GM12875 (cell line): ENCODE measurements around the gene CCL15.

ENCODE experiments used
- H3K4me3 ChIP-seq: one replicate; pipeline ENCODE4 v1.5.1; 2011; ENCODE audit warnings: low read depth, low read length, control low read depth
- TF ChIP-seq, protein P1 (sequence below): IDR thresholded peaks from 2 replicates; pipeline ENCODE4 v1.5.1; 2011; ENCODE audit warnings: low read depth, mild to moderate bottlenecking, control low read depth, inconsistent platforms, low read length, moderate library complexity, borderline replicate concordance; ENCODE audit not compliant: insufficient read depth

CCL15 gene

DNA sequence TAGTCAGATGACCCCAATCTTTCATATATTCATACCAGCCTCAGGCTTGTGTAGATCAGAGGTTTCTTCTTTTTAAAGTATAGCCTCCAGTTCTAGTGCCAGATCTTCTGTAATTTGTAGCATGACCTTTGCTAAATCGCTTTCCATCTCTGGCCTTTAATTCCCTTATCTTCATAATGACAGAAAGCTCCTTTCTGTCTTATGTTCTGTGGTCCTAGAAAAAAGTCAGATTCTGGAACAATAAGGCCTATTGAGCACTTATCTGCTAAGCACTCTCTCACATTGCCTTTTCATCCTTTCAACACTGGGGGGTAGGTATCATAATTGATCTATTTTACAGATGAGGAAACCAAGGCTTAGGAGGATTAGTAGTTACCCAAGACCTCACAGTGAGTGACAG is 29.3 kb downstream of the CCL15 start:
- TF ChIP-seq, protein P1, sequence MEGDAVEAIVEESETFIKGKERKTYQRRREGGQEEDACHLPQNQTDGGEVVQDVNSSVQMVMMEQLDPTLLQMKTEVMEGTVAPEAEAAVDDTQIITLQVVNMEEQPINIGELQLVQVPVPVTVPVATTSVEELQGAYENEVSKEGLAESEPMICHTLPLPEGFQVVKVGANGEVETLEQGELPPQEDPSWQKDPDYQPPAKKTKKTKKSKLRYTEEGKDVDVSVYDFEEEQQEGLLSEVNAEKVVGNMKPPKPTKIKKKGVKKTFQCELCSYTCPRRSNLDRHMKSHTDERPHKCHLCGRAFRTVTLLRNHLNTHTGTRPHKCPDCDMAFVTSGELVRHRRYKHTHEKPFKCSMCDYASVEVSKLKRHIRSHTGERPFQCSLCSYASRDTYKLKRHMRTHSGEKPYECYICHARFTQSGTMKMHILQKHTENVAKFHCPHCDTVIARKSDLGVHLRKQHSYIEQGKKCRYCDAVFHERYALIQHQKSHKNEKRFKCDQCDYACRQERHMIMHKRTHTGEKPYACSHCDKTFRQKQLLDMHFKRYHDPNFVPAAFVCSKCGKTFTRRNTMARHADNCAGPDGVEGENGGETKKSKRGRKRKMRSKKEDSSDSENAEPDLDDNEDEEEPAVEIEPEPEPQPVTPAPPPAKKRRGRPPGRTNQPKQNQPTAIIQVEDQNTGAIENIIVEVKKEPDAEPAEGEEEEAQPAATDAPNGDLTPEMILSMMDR = no peak
- H3K4me3 ChIP-seq = no peak overlapping the region

DNA sequence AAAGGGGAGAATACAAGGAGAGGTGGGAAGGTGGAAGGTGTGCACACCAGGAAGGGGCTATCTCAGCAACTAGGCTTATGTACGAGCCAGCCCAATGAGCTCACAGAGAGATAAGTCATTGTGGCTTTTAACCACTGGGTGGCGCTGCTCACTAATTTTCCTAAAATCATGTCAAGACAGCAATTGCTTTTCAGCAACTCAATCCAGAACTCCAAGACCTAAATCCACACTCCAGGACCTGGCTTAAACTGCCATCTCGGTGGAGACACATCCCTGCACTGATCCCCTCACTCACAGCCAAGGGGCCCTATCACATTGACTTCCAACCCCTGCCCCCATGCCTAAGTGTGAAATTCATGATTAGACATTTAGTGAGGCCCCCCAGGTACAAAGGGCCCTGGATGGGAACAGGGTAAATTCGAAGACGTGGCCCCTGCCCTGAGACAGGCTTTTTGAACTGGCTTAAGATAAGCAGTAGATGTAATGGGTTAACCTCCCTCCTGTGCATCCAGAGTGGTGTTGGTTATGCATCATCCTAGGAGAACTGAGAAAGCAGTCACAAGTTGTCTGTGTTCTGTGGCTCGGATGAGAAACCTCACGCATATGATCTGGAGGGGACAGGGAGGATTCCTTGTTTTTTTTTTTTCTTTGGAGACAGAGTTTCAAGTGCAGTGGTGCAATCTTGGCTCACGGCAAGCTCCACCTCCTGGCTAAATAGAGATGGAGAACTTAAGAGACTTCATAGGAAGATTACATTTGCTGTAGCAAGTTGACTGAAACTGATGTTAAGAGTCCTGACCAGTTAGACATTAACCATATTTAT is 31.6 kb downstream of the CCL15 start:
- TF ChIP-seq, protein P1 = peak; percentile 69
- no peak overlapping the region for H3K4me3 ChIP-seq

DNA sequence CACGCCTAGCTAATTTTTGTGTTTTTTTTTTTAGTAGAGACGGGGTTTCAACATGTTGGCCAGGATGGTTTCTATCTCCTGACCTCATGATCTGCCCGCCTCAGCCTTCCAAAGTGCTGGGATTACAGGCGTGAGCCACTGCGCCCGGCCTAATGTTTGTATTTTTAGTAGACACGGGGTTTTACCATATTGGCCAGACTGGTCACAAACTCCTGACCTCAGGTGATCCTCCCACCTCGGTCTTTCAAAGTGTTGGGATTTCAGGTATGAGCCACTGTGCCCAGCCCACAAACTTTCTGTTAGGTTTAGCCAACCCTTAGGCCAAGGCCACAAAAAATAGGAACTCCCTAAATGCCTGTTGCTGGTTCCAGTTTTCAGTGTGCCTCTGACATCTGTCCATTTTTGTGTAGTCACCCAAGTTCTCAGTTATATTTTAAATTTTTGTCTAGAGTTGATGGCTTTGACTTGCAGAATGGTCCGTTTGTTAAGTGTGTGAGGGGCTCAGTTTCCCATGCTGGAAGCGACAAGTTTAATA is 32.8 kb downstream of the CCL15 start:
- TF ChIP-seq, protein P1 = no peak
- H3K4me3 ChIP-seq = no peak overlapping the region

DNA sequence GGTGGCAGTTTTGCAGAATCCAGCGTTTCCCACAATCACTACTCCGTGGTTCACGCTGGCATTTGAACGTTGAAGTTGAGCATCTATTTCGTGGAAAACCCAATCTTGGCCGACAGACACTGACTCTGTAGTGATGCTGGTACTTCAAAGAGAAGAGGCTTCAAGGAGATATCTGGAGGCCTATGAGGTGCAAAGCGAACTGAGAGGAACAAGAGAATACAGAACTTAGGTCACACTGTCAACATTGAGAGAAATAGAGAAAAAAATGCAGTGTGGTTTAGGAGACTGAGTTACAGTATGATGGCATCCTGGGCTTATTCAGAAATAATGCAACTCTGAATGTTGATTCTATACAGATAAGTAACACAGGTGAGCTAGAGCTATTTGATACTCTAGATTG is 36.1 kb downstream of the CCL15 start:
- H3K4me3 ChIP-seq = no peak overlapping the region
- TF ChIP-seq, protein P1 = no peak

DNA sequence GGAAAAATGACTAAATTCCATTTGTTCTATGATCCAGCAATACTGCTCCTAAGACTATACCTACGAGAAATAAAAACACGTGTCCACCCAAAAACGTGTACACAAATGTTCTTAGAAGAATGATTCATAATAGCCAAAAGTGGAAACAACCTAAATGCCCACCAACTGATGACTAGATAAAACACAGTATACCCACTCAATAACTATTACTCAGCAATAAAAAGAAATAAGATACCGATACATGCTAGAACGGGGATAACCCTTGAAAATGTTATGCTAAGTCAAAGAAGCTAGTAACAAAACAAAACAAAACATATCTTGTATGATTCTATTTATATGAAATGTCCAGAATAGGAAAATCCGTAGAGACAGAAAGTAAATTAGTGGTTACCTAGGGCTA is 37.7 kb downstream of the CCL15 start:
- no peak overlapping the region for H3K4me3 ChIP-seq
- TF ChIP-seq, protein P1 = no peak

DNA sequence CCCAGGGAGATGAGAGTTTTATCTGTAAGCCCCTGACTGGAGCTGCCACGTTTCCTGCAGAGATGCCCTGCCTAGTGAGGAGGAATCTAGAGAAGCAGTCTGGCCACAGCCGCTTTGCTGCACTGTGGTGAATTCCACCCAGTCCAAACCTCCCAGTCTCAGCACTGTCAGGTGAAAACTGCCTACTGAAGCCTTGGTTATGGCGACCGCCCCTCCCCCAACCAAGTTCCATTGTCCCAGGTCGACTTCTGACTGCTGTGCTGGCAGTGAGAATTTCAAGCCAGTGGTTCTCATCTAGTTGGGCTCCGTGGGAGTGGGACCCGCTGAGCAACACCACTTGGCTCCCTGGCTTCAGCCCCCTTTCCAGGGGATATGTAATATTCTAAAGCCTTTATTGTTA is 47.6 kb downstream of the CCL15 start:
- TF ChIP-seq, protein P1 = no peak
- H3K4me3 ChIP-seq = no peak overlapping the region

DNA sequence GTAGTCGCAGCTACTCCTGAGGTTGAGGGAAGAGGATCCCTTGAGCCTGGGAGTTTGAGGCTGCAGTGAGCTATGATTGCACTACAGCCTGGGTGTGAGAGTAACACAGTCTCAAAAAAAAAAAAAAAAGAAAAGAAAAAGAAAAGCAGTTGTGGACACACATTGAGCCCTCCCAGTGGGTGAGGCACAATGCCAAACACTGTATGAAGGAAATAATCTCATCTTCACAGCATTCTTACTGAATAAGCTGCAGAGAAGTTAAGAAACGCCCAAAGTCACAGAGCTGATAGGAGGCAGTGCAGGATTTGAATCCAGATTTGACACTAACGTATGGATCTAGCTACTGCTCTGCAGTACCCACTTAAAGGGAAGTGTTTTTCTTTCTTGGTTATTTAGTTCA is 52.0 kb downstream of the CCL15 start:
- no peak overlapping the region for H3K4me3 ChIP-seq
- TF ChIP-seq, protein P1 = no peak
